HS-27A (cell line): ENCODE measurements around the gene C1QL1.

ENCODE experiments used
- DNase-seq: peaks from one replicate; pipeline ENCODE4 v3.0.0-alpha.2; 2012; ENCODE audit warnings: low read depth, missing footprints

C1QL1 gene

DNA sequence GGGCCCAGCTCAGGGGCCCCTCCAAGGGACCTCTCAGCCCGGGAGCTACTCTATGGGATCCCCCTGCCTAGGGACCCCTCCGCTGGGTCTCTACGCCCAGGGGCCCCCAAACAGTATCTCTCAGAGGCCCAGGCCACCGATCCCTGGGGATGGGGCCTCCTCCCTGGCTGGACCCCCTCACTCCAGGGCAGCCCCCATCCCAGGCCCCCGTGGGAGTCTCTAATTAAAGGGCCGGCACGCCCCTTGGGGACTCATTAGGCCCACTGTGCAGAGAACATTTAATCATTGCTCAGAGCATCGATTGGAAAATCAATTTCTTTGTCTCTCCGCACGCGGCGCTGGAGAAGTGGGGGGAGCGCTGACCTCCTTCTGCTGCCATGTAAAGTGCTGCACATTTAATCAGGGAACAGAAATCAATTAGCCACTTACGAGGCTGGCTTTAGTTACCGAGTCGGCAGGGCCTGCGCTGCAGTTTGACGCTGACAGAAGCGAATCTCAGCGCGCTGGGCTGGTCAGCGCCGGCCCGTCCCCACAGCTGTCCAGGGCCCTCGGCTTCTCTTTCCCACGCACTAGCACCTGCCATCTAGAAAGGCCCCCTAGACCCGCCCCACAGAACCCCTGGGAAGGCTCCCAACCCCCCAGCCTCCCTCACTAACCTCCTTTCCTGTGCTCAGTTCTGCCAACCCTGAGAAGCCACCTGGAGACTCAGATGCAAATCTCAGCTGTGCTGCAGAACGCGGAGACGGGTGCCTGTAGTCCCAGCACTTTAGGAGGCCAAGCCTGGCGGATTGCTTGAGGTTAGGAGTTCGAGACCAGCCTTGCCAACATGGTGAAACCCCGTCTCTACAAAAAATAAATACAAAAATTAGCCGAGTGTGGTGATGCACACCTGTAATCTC lies 20.2 kb upstream of the C1QL1 start:
- DNase-seq = no peak

- DNase-seq = no peak
These were observed 15.5 kb upstream of the C1QL1 start for GRCh38 chr17:44983563-44983962.

- no peak for DNase-seq
These were observed 14.1 kb upstream of the C1QL1 start for GRCh38 chr17:44982113-44982702.

DNA sequence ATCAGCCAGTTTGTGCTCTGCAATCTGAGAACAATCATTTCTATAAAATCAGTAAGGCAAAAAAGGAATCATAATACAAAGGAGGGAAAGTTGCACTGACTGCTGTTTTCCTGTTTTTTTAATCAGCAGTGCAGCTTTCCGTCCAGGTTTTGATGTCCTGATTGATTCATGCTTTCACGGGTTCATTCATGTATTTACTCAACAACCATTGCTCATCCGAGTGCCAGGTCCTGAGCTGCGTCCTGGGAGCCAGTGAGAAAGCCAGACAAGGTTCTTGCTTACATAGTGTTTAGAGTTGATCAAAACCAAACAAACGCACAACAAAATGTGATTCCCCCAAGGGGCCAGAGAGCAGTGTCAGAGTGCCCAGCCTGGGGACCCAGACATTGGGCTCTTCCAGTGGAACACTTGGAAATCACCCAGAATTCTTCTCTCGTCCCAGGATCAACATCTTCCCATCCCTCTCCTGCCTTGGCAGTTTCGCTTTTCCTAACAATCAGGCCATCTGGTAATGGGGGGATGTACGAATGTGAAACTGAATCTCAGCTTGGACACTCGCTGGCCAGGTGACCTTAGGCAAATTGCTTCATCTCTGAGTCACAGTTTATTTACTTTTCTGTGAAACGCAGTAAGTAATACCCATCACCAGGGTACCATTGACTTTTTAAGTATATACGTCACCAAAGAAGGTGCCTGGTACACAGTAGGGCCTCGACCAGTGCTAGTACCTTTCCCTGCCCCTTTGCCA lies 13.3 kb upstream of the C1QL1 start:
- DNase-seq = no peak

DNA sequence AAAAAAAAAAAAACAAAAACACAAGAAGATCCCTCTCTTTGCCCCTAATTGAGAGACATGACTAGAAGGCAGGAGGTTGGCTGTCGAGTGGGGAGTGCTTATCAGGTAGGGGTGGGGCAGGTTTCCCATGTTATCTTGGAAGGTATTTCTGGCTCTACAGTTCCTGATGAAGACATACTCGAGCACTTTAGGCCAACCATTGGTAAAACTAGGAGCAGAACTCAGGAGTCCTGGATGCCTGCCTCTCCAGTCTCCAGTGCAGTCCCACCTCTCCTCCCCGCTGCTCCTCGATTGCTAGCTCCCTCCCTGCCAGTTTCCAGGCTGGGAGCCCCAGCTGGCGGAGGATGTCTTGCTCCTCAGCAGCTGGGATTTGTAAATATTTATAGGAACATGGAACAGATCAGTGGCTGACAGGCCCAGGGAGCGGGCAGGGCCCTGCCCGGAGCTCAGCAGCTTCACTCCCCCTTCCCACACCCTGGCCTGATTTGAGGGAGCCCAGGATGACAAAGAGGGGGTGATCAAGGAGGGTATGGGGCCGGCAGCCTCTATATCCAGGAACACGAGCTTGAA lies 11.4 kb upstream of the C1QL1 start:
- DNase-seq = no peak

- no peak for DNase-seq
These were observed 10.7 kb upstream of the C1QL1 start for GRCh38 chr17:44978807-44979206.

DNA sequence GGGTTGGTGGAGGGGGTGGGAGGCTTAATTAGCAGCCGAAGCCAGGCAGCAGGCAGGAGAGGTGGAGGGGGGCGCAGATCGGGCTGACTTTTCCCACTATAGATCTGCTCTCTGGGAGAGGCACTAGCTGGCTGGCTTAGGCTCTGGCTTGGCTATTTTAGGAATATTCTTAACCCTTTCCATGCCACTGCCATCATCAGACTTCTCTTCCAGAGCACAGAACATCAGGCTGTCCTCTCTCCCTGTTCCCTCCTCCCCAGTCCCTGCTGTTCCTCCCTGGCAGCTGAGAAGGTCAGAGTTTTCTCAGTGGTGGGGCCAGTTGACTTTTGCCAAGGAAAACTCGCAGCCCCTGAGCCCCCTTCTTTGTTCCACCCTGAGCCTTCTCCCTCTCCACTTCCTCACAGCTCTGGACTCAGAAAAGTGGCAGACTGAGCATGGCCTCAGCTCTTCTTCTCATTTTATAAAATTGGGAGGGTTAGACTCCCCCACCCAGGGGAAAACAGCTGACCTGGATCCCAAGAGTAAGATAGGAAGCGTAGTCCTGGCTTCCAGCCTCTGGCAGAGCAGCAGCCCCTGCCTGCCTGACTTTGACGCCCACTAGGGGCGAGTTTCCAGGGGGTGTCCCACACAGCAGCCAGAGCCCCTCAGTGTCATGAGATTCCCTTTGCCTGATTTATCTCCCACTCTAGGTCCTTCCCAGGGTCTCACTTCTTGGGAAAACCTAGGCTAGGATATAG lies 9.9 kb upstream of the C1QL1 start:
- no peak for DNase-seq

DNA sequence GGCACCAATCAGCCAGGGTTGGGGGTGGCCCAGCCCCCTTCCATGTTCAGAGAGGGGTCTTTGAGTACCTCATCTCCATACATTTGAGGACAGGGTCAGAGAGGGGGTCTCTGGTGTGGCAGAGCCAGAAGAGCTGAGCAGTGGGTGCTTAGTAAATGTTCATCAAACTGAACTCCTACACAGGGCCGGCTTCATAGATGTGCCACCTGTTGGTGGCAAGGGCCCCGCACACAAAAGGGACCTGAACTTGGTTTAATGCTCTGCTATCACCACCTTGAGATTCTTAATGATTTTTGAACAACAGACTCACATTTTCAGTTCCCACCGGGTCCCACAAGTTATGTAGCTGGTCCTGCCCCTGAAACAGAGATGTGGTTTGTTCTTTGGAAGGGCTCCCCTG lies 9.0 kb upstream of the C1QL1 start:
- no peak for DNase-seq

DNA sequence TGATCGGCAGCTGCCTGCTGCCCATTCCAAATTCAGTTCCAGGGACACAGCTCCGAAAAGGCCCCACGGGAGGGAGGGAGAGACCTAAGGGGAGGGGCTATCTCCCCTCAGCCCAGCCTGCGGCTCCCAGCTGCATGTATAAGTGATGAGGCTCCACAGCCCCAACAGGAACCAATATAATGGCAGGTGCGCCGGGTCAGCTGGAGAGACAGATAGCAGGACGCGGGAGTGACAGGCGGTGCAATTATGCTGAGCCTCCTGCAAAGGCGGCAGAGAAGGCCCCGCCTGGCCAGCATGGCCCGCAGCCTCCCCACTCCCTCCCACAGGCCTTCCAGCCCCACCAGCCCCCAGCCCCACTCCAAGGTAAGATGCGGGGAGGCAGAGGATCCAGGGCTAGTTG lies 8.1 kb upstream of the C1QL1 start:
- no peak for DNase-seq

DNA sequence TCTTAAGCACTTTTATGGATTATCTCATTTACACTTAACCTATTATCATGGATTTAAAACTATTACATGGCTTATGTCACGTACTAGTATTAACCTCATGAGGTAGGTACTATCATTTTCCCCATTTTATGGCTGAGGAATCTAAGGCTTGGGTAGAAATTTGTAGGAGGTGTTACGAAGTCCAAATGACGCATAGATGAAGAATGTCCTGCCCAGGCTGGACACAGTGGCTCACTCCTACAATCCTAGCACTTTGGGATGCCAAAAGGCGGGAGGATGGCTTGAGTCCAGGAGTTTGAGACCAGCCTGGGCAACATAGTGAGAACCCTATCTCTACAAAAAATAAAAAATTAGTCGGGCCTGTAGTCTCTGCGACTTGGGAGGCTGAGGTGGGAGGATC lies 4.8 kb upstream of the C1QL1 start:
- DNase-seq = peak; percentile 78

DNA sequence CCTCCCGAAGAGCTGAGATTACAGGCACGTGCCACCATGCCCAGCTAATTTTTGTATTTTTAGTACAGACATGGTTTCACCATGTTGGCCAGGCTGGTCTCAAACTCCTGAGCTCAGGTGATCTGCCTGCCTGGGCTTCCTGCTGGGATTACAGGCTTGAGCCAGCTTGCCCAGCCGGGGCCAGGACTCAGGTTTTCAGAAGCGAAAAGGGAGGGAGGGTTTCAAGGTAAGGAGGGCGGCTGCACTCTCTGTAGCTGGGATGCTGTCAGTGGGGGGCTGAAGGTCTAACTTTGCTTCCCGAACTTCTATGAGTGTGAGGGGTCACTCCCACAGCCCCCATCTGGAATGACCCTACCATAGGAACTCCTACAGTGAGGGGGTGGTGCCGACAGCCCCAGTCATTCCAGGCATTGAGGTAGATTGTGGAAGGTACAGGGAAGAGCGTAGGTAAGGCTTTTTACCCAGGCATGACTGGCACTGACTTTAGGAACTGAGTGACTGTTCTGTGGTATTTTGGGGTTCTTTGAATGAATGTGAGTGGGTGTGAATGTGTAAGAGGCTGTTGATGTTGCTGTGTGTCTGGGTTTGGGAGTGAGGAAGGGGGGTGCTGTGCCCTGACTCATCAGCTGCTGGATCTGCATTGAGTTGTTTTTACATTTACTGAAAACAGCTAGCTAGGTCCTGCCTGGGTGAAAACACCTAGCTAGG lies 3.8 kb upstream of the C1QL1 start:
- DNase-seq = peak; percentile 15

- DNase-seq = no peak
These were observed 2.1 kb upstream of the C1QL1 start for GRCh38 chr17:44970136-44970741.

DNA sequence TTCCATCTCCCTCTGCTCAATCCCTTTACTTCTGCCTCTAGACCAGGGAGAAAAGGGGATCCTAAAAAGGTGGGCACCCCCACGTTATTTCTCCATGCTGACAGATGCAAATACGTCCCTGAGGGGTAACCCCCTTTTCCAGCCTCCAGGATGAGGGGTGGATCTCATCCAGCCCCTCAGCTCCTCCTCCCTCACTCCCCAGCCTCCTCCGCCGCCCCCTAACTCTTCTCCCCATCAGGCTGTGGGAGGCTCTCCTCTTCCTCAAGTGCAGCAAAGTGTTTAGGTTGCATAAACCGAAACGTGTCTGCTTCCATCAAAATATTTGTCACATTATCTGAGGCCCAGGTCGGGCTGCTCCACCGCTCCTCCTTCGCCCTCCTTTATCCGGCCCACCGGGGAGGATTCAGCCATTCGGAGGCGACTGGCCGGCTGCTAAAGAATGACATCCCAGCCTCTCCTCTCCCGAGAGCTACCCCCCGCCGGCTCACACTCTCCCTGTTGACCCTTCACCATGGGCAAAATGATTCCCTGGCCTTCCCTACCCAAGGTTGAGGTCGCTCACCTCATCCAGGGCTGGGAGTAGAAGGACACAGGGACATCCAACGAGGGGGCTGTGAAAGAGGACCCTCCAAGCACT lies 1.2 kb upstream of the C1QL1 start:
- no peak for DNase-seq

GRCh38 chr17:44967907-44968224 lies 237 bp downstream of the C1QL1 start:
- no peak for DNase-seq

DNA sequence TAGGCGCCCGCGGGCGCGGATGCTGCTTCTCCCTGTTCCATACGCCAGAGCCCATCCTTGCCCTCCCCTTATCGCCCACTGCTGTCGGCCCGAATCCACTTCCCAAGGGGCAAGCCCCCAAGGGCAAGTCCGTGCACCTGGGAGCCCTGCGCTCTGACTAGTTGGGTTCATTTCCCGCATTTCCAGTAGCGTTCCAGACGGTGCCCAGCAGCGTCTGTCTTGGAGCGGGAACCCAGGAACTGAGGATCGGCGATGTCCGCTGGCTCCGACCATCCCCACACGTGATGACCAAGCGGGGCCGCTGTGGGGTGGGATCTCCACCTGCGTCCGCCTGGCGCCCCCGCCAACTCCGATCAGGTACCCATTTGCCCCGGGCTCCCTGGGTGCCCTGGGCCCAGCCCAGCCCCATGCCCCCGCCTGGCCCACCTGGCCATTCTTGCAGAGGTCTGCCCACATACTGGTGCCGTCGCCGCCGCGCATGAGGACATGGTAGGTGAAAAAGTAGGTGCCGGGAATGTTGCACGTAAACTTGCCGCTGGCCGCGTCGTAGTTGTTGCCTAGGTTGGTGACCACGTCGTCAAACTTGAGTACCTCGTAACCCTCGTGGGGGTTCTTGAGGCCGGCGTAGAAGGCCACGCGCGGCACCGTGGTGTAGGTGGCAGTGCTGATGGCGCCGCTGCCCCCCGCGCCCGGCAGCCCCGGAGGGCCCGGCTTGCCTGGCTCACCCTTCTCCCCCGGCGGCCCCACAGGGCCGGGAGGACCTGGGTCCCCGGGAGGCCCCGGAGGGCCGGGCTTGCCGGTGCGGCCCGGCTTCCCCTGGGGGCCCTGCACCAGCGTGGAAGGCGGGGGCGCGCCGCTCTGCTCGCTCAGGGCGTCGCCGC lies 837 bp downstream of the C1QL1 start:
- DNase-seq = no peak

- no peak for DNase-seq
These were observed 1.6 kb downstream of the C1QL1 start for GRCh38 chr17:44966348-44967025.

DNA sequence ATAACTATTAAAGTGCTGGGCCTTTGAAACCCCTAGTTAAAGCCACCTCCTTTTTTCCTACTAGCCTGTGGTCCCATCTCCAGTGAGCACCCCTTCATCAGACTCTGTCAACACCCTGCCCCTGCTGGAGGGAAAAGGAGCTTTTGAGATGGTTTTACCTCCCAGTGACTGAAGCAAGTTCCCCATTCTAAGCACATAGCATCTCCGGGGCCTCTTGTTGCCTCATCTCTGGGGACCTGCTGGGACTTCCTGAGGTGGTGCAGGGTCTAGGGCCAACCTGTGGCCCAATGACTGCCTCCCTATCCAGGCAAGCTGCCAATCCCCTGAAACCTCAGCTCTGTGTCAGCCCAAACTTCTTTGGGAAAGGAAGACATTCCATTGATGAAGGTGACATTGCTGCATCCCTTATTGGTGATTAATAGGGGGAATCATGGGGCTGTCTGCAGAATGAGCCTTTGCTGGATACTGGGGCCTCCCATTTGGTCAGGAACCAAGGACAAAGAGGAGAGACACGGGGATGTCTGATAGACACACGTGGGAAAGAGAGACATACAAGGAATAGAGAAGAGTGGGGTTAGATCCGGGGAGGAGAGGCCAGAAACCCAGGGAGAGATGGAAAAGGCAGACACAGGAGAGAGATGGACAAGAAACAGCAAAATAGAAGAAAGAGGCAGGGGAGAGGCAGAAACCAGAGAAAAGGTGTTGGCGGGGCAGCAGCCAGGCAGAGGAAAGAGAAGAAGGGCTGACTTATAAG lies 2.4 kb downstream of the C1QL1 start:
- DNase-seq = no peak

DNA sequence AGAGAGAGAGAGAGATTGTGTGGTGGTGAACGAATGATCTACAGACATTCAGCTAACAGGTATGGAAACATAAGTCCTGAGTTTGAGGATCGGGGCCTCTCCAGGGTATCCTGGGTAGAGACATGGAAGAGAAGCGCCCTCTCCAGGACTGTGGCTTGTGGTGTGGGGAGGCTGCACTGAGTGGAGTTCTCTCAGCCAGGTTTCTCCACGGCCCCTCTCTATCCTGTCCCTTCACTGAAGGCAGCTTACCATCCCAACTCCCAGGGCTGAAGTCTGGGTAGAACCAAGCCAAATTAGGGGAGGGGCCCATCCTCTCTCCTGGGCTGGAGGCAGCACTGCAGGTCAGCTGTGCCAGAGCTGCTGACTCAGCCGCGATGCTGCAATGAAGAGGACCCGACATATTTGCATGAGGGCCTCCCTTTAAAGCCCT lies 6.2 kb downstream of the C1QL1 start:
- no peak for DNase-seq
